OCI-LY7 (cell line): ENCODE measurements around the gene TBC1D17.

Experiments
- EZH2phosphoT487 ChIP-seq: fragments of 200-600 bp; sonication (generic); IDR thresholded peaks from 2 replicates; pipeline ENCODE4 v1.6.1; 2018; ENCODE audit warnings: low read depth, borderline replicate concordance, mild to moderate bottlenecking, mixed run types, antibody characterized with exemption, low read length, moderate library complexity, mixed read lengths
- TF ChIP-seq, protein P1 (sequence below): fragments of 200-600 bp; sonication (generic); conservative IDR thresholded peaks from 2 replicates; pipeline ENCODE4 v1.5.1; 2014; ENCODE audit warnings: mild to moderate bottlenecking, antibody characterized with exemption, low read length, moderate library complexity, mixed read lengths

GRCh38 chr19:49851456-49852259, 25.8 kb upstream of the TBC1D17 start:
- TF ChIP-seq, protein P1, sequence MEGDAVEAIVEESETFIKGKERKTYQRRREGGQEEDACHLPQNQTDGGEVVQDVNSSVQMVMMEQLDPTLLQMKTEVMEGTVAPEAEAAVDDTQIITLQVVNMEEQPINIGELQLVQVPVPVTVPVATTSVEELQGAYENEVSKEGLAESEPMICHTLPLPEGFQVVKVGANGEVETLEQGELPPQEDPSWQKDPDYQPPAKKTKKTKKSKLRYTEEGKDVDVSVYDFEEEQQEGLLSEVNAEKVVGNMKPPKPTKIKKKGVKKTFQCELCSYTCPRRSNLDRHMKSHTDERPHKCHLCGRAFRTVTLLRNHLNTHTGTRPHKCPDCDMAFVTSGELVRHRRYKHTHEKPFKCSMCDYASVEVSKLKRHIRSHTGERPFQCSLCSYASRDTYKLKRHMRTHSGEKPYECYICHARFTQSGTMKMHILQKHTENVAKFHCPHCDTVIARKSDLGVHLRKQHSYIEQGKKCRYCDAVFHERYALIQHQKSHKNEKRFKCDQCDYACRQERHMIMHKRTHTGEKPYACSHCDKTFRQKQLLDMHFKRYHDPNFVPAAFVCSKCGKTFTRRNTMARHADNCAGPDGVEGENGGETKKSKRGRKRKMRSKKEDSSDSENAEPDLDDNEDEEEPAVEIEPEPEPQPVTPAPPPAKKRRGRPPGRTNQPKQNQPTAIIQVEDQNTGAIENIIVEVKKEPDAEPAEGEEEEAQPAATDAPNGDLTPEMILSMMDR: 0 out of 2 replicates have a peak, but pooled peaks have one; percentile 19
- TF ChIP-seq EZH2phosphoT487: no peak
